C4-2B (cell line): ENCODE results near the gene ZFHX2.

Source experiments
- CTCF ChIP-seq: fragments of 450-650 bp; conservative IDR thresholded peaks from 2 replicates; pipeline ENCODE4 v1.5.1; 2017; ENCODE audit warnings: mild to moderate bottlenecking
- ZFX ChIP-seq: fragments of 450-650 bp; IDR thresholded peaks from 2 replicates; pipeline ENCODE4 v1.6.1; 2017

- TF ChIP-seq CTCF, result no peak
- no peak for TF ChIP-seq ZFX
Measured at GRCh38 chr14:23550812-23551265, 726 bp downstream of the ZFHX2 start.
